Measurements from ENCODE around the gene SAFB.

The SAFB gene

DNA sequence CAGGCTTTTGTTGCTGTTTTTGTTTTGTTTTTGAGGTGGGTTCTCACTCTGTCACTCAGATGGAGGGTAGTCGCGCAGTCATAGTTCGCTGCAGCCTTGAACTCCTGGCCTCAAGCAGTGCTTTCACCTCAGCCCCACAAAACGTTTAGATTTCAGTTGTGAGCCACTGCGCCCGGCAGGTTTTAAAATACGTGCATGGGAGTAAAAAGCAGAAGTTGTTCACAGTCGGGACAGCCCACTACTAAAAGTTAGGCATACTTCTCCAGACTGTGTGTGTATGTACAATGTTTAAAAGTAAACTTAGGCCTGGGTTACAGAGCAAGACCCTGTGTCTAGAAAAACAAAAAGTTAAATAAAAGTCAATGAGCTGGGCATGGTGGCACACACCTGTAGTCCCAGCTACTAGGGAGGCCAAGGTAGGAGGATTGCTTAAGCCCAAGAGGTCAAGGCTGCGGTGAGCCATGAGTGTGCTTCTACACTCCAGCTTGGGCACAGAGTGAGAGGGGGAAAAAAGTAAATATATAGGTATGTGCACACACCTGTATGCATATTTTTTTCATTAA, 6.1 kb downstream of the SAFB start:
- DNase-seq = no peak

- DNase-seq = no peak
Measured at GRCh38 chr19:5631567-5632240, 8.8 kb downstream of the SAFB start.

- no peak for DNase-seq
Measured at GRCh38 chr19:5632241-5632612, 9.3 kb downstream of the SAFB start.

GRCh38 chr19:5632657-5633056, 9.8 kb downstream of the SAFB start:
- no peak for DNase-seq

- DNase-seq = no peak
Measured at GRCh38 chr19:5635427-5635826, 12.5 kb downstream of the SAFB start.

DNA sequence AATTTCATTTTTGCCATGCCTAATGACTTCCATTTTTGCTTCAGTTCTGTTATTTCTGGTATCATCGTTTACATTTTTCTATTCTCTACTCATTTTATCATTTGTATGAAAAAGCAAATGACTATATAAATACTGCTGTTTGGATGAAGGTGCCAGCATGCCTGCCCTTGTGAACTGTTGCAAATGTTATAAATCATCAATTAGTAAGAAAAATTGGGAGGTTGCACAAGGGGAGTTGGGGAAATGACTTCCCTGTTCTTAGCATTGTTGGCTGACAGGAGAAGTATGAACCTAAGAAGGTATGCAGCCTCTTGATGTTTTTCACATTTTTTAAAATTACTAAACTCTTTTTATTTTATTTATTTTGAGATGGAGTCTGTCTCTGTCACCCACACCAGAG, 15.1 kb downstream of the SAFB start:
- DNase-seq = no peak

DNA sequence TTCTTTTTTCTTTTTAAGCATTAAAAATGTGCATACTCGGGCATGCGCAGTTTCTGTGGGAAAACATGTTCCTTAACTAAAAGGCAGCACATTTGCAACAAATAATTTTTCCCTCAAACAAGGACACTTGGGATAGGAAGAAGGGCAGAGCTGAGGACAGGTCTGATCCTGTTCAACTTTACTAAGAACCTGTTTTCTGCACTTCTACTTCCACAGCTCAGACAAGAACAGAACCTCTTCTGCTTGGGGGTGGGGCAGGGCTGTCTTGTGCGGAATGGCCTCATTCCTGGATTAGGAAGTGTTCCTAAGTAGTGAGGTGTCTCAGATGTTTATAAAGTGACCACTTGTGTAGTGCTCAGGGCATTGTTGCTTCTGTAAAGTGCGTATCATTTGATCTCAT, 18.3 kb downstream of the SAFB start:
- DNase-seq = no peak

DNA sequence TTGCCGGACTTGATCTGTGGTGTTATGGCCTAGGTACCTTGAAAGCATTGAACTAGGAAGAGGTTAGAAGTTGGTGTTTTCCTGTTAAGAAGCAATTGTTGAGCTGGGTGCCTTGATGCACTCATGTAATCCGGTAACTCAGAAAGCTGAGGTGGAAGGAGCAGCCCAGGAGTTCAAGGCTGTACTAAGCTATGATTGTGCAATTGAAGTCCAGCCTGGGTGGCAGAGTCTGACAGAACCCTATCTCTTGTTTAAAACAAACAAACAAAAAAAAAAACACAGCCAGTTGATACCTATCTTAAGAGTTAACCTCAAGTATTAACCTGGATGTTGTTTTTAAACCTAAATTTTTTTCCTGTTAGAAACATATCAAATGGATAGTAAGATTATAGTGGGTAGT, 19.3 kb downstream of the SAFB start:
- DNase-seq = no peak

DNA sequence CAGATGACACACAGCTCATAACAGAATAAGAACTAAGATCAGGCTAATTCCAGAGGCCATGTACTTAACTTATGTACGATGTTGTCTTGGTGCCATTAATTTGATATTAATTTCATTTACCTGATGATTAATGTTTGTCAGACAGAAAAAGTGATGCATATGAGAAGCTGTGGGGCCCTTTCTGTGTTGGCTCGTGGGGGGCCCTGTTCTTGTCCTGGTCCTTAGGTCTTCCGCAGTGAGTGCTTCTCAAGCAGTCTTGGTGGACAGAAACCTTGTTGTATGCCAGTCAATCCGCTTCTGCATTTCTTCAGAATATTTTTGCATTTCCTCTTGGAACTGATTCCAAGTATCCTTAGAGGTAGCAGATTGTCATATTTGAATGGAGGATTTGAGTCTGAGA, 20.2 kb downstream of the SAFB start:
- DNase-seq = no peak

- no peak for DNase-seq
Measured at GRCh38 chr19:5644037-5644436, 21.2 kb downstream of the SAFB start.

DNA sequence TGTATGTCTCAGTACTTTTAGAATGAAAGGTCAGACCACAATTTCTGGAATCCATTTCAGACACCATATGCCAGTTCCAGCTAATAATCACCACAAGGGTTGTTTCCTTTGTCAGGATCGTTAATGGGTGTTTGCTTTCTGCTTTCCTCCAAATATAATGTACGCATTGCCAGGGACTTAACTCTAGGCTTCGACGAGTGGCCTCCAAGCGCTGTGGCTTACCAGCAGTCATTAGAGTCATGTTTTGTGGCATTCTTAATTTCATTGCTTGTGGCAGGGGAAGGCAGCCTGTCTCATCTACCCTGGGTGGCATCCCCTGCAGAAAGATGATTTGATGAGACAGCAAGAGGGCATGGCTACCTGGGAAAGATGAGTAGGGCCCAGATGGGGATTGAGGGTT, 22.5 kb downstream of the SAFB start:
- DNase-seq = no peak

DNA sequence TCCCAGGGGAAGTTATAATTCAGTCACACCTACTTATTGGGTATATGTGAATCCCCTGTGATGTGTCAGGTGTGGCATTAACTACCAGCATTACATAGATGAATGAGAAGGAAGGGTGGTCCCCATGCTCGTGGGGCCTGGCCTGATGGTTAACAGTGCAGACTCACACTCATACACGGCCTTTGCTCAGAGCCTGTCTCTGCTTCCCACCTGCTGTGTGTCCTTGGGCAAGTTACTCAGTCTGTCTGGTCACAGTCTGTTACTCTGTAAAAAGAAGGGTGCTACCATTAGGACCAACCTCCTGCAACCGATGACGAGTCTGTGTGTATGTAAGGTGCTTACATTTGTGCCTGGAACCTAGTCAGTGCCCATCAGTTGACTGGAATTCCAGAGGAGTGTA, 23.8 kb downstream of the SAFB start:
- DNase-seq = no peak

DNA sequence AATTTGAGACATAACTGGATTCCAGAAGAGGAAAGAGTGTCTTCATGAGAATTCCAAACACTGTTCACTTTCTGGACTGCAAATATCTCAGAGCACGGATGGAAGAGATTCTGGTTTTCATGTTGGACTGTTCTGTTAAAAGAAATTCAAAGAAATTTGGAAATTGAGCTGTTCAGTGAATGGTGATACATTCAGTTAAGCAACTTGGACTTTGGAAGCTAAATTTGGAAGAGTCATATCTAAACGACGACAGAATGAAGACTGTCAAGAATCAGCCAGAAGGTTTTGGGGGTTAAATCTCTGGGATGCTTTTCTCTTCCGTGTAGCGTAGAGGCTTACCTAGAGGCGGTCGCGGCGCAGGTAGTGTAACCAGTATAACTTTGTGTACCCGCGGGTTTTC, 25.6 kb downstream of the SAFB start:
- no peak for DNase-seq

DNA sequence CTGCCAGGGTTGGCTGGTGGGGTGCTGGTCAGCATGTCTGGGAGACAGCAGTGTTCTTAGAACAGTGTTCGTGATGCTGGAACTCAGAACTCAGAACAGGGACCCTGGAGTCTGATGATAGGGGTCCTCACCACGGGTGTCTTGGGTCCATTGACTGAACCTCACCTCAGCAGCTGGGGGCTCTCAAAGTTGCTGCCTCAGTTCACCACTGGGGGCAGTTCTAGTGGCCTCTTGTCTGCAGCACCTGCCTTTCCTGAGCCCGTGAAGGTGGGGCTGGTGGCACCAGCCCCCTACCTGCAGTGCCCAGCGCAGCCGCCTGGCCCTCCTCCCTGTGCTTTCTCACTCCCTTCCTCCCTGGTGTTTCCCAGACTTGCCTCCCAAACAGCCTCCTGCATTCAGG, 28.5 kb downstream of the SAFB start:
- DNase-seq = no peak

GRCh38 chr19:5652261-5652660, 29.4 kb downstream of the SAFB start:
- no peak for DNase-seq

DNA sequence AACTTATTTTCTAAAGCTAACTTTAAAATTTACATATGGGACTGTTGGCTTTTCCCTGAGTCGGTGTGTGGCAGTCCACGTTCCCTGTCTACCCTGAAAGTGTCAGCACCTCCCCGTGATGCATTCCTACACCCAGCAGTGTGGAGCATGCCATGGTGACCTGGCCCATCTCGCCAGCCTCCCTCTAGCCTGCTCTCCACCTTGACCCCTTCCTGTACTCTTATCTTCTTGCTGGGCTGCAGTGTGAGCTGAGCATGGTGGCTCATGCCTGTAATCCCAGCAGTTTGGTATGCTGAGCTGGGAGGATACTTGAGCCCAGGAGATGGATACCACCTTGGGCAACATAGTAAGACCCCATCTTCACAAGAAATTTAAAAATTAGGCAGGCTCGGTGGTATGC, 32.0 kb downstream of the SAFB start:
- DNase-seq = no peak

DNA sequence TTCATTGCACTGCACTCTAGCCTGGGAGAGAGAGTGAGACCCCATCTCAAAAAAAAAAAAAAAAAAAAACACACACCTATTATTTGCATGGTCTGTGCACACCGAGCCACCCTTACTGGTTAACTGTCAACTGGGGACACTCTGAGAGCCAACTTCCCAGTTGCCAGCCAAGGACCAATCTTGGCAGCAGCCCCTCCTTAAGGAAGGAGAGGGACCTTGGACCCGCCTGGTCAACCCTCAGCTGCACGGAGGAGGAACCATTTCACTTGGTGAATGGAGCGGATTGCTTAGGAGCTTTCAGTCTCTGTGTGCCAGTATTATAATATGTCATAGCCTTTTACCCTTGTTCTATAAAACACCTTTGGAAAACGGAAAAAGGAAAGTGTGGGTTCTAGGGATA, 32.5 kb downstream of the SAFB start:
- no peak for DNase-seq

- no peak for DNase-seq
Measured at GRCh38 chr19:5661483-5661882, 38.6 kb downstream of the SAFB start.

DNA sequence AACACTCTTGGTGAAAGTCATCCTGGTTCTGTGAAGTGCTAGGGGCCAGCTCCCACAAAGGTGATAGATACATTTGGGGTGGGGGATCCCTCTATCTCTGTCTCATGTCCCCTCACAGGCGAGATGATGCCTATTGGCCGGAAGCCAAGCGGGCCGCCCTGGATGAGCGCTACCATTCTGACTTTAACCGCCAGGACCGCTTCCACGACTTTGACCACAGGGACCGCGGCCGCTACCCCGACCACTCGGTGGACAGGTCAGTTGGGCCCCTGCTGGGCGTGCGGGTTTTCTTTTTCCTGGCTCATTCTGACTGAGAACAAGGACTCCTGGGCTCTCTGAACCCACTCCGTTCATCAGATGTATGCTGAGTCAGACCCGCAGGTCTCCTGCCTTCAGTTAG, 41.0 kb downstream of the SAFB start:
- no peak for DNase-seq

DNA sequence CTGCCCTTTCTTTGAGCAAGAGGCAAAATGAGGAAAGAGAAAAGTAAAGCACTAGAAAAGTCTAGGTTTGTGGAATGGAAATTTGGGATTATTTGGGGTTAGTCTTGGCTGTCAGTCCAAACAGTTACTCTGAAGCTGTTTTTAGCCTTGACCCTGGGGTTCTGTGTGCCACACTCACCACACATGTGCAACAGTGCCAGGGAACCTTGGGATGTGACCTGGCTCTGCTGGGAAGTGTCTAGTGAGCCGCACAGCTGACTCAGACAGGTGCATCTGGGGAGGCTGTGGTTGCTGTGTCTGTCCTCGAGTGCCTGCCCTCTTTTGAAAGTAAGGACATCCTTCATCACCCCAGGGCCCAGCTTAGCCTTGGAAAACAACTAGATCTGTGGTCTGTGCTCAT, 41.6 kb downstream of the SAFB start:
- no peak for DNase-seq

DNA sequence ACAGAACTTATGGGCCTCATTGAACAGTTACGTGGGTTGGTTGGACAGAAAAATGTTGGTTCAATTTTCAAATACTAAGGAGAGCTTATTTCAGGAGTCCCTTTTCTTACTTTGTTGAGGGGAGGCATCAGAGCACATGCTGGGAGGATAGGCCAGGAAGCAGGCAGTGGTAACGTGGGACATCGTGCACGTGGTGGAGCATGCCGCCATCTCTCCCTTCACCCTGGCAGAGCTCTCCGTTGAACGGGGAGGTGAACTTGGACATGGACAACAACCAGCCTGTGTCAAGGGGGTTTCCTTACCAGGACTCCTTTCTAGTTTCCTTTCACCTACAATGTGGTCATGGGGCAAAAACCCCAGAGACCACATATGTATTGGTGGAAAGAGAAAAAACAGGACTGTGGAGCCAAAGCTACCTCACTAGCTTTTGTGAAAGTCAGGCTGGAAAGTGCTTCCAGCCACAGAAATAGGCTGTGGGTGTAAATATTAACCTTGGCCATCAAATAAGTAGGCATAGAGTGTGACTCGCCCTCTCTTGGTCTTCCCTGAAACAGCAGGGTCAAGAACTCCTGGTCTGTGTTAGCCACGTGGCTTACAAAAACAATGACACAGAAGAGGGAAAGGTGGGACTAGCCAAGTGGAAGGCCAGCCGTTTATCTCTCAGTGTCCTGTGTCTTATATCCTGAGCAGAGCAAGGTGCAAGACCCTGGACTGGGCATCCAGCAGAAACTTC, 43.1 kb downstream of the SAFB start:
- DNase-seq = no peak

DNA sequence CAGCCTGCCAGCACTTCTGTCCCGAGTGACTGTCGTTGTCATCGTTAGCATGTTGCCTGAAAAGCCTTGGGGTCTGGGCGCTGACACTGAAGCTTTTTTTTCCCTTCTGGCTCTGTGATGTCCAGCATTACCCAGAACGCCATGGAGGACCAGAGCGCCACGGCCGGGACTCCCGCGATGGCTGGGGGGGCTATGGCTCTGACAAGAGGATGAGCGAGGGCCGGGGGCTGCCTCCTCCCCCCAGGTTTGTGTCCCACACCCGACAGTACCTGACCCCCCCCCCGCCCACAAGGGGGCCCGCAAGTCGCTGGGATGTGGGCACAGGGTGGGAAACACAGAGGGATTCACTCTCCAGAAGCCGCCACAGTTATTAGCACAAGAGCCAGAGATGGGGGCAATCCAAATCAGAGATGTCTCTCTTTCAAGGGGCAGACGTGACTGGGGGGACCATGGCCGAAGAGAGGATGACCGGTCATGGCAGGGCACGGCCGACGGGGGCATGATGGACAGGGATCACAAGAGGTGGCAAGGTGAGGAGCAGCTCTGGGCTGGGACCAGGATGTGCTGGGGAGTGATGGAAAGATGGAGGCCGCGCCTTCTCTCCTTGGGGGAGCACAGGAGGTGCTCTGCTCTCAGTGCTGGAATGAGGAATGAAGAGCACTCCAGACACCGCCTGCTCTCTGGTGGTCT, 44.2 kb downstream of the SAFB start:
- DNase-seq = no peak

GRCh38 chr19:5667751-5668271, 44.9 kb downstream of the SAFB start:
- no peak for DNase-seq

GRCh38 chr19:5669212-5669611, 46.3 kb downstream of the SAFB start:
- no peak for DNase-seq

Measured in SHP77 treated with DMSO at 0.1 percent for 48 hours (cell line).